ENCODE data around the gene RIMS3. TPM values are rescaled to one million over a fixed set of nuclear protein-coding genes. Genes with fewer than 3 reads are reported as not detected.

Gene RIMS3
- total and polyA plus RNA-seq, 2 experiments from 2014 or later = 1.4 to 1.6 TPM

- WGBS (ENCODE audit: low lambda C conversion rate, missing lambda C conversion rate) = 94% methylated on average over 25 of the region's 25 CpGs
- Histone ChIP-seq H3K4me3 (no peak overlapping the region), H3K4me1 (ENCODE audit: insufficient read depth) (no peaks in the 10 kb centered on the region), H3K9me3 (ENCODE audit: low read depth) (no peaks in the 10 kb centered on the region), H3K79me2 (no peaks in the 10 kb centered on the region), H4K20me1 (ENCODE audit: insufficient read depth, poor library complexity, severe bottlenecking) (no peaks in the 10 kb centered on the region), H3K36me3 (replicated peaks; ENCODE audit: insufficient read depth, low read depth) (no peaks in the 10 kb centered on the region), H3K27me3 (no peaks in the 10 kb centered on the region), H3K4me2 (no peak overlapping the region), H3K27ac (no peak overlapping the region), H2AFZ (no peak overlapping the region), H3K9me2 (replicated peaks; ENCODE audit: insufficient read depth) (no peaks in the 10 kb centered on the region)
- no peak for DNase-seq (ENCODE audit: low spot score)
- TF ChIP-seq EZH2 (IDR thresholded peaks at IDR 0.05; ENCODE audit: borderline replicate concordance) = no peak
- no peak for TF ChIP-seq EZH2phosphoT487 (IDR thresholded peaks at IDR 0.05; ENCODE audit: low read depth, severe bottlenecking, unreplicated experiment)
- TF ChIP-seq, protein P1, sequence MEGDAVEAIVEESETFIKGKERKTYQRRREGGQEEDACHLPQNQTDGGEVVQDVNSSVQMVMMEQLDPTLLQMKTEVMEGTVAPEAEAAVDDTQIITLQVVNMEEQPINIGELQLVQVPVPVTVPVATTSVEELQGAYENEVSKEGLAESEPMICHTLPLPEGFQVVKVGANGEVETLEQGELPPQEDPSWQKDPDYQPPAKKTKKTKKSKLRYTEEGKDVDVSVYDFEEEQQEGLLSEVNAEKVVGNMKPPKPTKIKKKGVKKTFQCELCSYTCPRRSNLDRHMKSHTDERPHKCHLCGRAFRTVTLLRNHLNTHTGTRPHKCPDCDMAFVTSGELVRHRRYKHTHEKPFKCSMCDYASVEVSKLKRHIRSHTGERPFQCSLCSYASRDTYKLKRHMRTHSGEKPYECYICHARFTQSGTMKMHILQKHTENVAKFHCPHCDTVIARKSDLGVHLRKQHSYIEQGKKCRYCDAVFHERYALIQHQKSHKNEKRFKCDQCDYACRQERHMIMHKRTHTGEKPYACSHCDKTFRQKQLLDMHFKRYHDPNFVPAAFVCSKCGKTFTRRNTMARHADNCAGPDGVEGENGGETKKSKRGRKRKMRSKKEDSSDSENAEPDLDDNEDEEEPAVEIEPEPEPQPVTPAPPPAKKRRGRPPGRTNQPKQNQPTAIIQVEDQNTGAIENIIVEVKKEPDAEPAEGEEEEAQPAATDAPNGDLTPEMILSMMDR (IDR thresholded peaks at IDR 0.05; ENCODE audit: poor library complexity) = no peak
Measured at GRCh38 chr1:40635763-40636500, 29.6 kb downstream of the RIMS3 start.

DNA sequence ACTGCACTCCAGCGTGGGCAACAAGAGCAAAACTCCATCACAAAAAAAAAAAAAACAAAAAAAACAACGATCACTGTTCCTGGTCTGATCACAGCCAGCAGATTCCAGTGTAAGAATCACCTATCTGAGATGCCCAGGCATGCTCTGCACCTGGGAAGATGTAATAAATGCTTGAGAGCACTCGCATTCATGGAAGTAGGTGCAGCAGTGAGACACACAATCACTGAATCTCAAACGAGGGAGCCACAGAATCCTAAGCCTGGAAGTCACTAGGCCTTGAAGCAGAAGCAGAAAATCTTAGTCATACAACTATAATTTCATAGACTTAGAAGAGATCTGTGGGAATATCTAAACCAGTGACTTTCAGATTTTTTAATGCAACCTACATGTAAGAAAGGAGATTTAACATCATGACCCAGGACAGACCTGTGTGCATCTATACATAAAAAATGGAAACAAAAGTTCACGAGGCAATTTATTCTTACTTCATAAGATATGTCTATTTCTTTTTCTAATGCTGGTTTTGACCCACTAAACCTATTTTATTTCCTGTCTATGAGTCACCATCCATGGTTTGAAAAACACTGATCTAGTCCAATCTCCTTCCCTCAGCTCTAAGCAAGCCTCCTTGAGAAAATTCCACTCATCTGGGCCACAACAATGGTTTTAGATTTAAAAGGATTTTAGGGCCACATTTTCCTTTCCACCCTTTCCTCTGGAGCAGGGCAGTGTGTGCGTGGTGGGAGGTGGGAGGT is 30.4 kb downstream of the RIMS3 start:
- Histone ChIP-seq H3K9me3 (ENCODE audit: low read depth) (no peaks in the 10 kb centered on the region), H3K27ac (no peak overlapping the region), H3K36me3 (replicated peaks; ENCODE audit: insufficient read depth, low read depth) (no peaks in the 10 kb centered on the region), H4K20me1 (ENCODE audit: insufficient read depth, poor library complexity, severe bottlenecking) (no peaks in the 10 kb centered on the region), H2AFZ (no peak overlapping the region), H3K4me2 (no peak overlapping the region), H3K79me2 (no peaks in the 10 kb centered on the region), H3K4me3 (no peak overlapping the region), H3K9me2 (replicated peaks; ENCODE audit: insufficient read depth) (no peaks in the 10 kb centered on the region), H3K4me1 (ENCODE audit: insufficient read depth) (no peaks in the 10 kb centered on the region), H3K27me3 (no peaks in the 10 kb centered on the region)
- no peak for DNase-seq (ENCODE audit: low spot score)
- TF ChIP-seq EZH2phosphoT487 (IDR thresholded peaks at IDR 0.05; ENCODE audit: low read depth, severe bottlenecking, unreplicated experiment) (no peak), EZH2 (IDR thresholded peaks at IDR 0.05; ENCODE audit: borderline replicate concordance) (no peak)
- TF ChIP-seq, protein P1 (IDR thresholded peaks at IDR 0.05; ENCODE audit: poor library complexity) = no peak
- WGBS (ENCODE audit: low lambda C conversion rate, missing lambda C conversion rate) = 81% methylated on average over 6 of the region's 6 CpGs

DNA sequence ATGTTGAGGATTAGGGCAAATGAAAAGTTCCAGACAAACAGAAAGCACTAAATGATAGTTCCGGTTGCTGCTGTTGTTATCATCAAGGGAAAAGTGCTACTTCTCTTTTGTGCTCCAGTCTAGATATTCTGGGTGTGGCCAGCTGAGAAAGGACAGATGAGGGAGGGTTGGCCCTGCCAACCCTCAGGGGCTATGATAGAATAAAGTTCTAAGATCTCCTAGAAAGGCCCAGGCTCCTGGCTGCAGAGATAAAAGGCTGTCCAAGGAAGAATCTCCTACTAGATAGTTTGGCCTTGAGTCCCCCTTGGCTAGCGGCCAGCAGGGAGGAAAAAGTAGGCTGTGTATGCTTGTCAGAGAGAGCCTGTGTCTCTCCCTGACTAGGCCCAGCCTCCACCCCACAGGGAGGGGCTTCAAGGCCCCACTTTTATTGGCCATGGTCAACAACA is 31.5 kb downstream of the RIMS3 start:
- H3K9me3 ChIP-seq (ENCODE audit: low read depth) = no peaks in the 10 kb centered on the region
- H3K9me2 ChIP-seq (replicated peaks; ENCODE audit: insufficient read depth) = no peaks in the 10 kb centered on the region
- 60% methylated on average over 2 of the region's 2 CpGs for WGBS (ENCODE audit: low lambda C conversion rate, missing lambda C conversion rate)
- no peaks in the 10 kb centered on the region for H3K27me3 ChIP-seq
- no peak overlapping the region for H2AFZ ChIP-seq
- H3K36me3 ChIP-seq (replicated peaks; ENCODE audit: insufficient read depth, low read depth) = no peaks in the 10 kb centered on the region
- H4K20me1 ChIP-seq (ENCODE audit: insufficient read depth, poor library complexity, severe bottlenecking) = no peaks in the 10 kb centered on the region
- H3K27ac ChIP-seq = no peak overlapping the region
- DNase-seq (ENCODE audit: low spot score) = peak; percentile 21
- TF ChIP-seq EZH2 (IDR thresholded peaks at IDR 0.05; ENCODE audit: borderline replicate concordance) (no peak), EZH2phosphoT487 (IDR thresholded peaks at IDR 0.05; ENCODE audit: low read depth, severe bottlenecking, unreplicated experiment) (no peak)
- TF ChIP-seq, protein P1 (IDR thresholded peaks at IDR 0.05; ENCODE audit: poor library complexity) = no peak
- no peak overlapping the region for H3K4me3 ChIP-seq
- H3K79me2 ChIP-seq = no peaks in the 10 kb centered on the region
- H3K4me2 ChIP-seq = no peak overlapping the region
- H3K4me1 ChIP-seq (ENCODE audit: insufficient read depth) = no peaks in the 10 kb centered on the region
